H54 (cell line): ENCODE data around the gene NPLOC4.

ENCODE experiments used
- DNase-seq: peaks from one replicate; pipeline ENCODE4 v3.0.0; 2011; ENCODE audit warnings: low spot score, mixed read lengths; ENCODE audit not compliant: insufficient read length
- FAIRE-seq: peaks from 3 replicates; lab custom pipeline; 2011; peaks lifted over from hg19 to GRCh38; lab: Jason Lieb, UNC
- POLR2A ChIP-seq: IDR thresholded peaks from 2 replicates; pipeline ENCODE4 v1.6.1; 2011; ENCODE audit warnings: low read depth, mild to moderate bottlenecking, low read length

Gene NPLOC4

GRCh38 chr17:81542431-81543338 lies 94.2 kb downstream of the NPLOC4 start:
- FAIRE-seq: no peak

GRCh38 chr17:81541123-81541522 lies 95.8 kb downstream of the NPLOC4 start:
- TF ChIP-seq POLR2A: no peak
- FAIRE-seq: no peak
- no peak for DNase-seq

More at GRCh38 chr17:81542431-81543338, 94.2 kb downstream of the NPLOC4 start:
- no peak for DNase-seq
- TF ChIP-seq POLR2A: no peak

GRCh38 chr17:81540676-81541027 lies 96.3 kb downstream of the NPLOC4 start:
- TF ChIP-seq POLR2A: no peak
- no peak for FAIRE-seq
- no peak for DNase-seq

GRCh38 chr17:81539961-81540675 lies 96.8 kb downstream of the NPLOC4 start:
- TF ChIP-seq POLR2A: no peak
- DNase-seq (no peak), FAIRE-seq (no peak)

- TF ChIP-seq POLR2A: no peak
- no peak for DNase-seq
- no peak for FAIRE-seq
Measured at GRCh38 chr17:81539571-81539900, 97.4 kb downstream of the NPLOC4 start.

GRCh38 chr17:81538651-81539570 lies 98.0 kb downstream of the NPLOC4 start:
- no peak for TF ChIP-seq POLR2A
- FAIRE-seq: no peak
- DNase-seq: no peak

GRCh38 chr17:81537856-81538555 lies 98.9 kb downstream of the NPLOC4 start:
- TF ChIP-seq POLR2A: no peak
- DNase-seq (no peak), FAIRE-seq (no peak)

- FAIRE-seq: no peak
- no peak for DNase-seq
- TF ChIP-seq POLR2A: no peak
Measured at GRCh38 chr17:81537343-81537855, 99.5 kb downstream of the NPLOC4 start.

GRCh38 chr17:81536299-81537290 lies 100.3 kb downstream of the NPLOC4 start:
- FAIRE-seq (no peak), DNase-seq (no peak)
- TF ChIP-seq POLR2A: no peak

- FAIRE-seq (no peak), DNase-seq (no peak)
- no peak for TF ChIP-seq POLR2A
Measured at GRCh38 chr17:81535480-81536298, 101.2 kb downstream of the NPLOC4 start.

- FAIRE-seq: no peak
- TF ChIP-seq POLR2A: no peak
Measured at GRCh38 chr17:81535007-81535328, 101.9 kb downstream of the NPLOC4 start.

More at GRCh38 chr17:81535007-81535328, 101.9 kb downstream of the NPLOC4 start:
- DNase-seq: no peak
